Left lung (tissue), 10 donors: ENCODE data around the gene MCC. TPM values are rescaled to one million over a fixed set of nuclear protein-coding genes. Genes with fewer than 3 reads are reported as not detected.

Experiments used
- ATAC-seq: fragments of 200-7000 bp; cut with Tn5 transposase; one replicate; pipeline ENCODE4 v1.9.1; 2020; ENCODE audit warnings: moderate library complexity
- DNase-seq, 4 donors: peaks; one replicate each; pipeline ENCODE4 v3.0.0-alpha.2; 2013 to 2020
- H3K27ac ChIP-seq, 2 donors: fragments of 200-600 bp; sonication (generic) in 1 of 2; one replicate each; pipeline versions ENCODE4 v1.5.0 to v1.8.0; 2020 to 2021
- H3K27me3 ChIP-seq, 2 donors: fragments of 200-600 bp; sonication (generic) in 1 of 2; one replicate each; pipeline versions ENCODE4 v1.5.0 to v1.8.0; 2020 to 2021
- H3K36me3 ChIP-seq, 2 donors: fragments of 200-600 bp; sonication (generic) in 1 of 2; one replicate each; pipeline versions ENCODE4 v1.5.0 to v1.8.0; 2020 to 2021
- H3K4me1 ChIP-seq, 2 donors: fragments of 200-600 bp; one replicate each; pipeline ENCODE4 v1.8.0; 2021
- H3K4me3 ChIP-seq, 2 donors: fragments of 200-600 bp; sonication (generic) in 1 of 2; one replicate each; pipeline versions ENCODE4 v1.5.0 to v1.8.0; 2020 to 2021; ENCODE audit warnings: mild to moderate bottlenecking in 1 of 2
- H3K9me3 ChIP-seq, 2 donors: fragments of 200-600 bp; sonication (generic) in 1 of 2; one replicate each; pipeline versions ENCODE4 v1.5.0 to v1.8.0; 2020 to 2021
- intact Hi-C, 2 donors: fragments of 100-400 bp; cut with DNase I; formaldehyde crosslinking; loops; one replicate each; pipeline versions ENCODE4 v1.11.2 to v1.14.2; 2022
- polyA plus RNA-seq, 6 donors: library from polyadenylated mRNA; unstranded; fragments of 120-200 nt; gene quantifications; one replicate each; pipeline ENCODE4 v1.2.1, GENCODE V29; 2013; ENCODE audit not compliant: insufficient read length in 6 of 6
- total RNA-seq, 2 donors: library from RNA; stranded (reverse); fragmentation: NEBNext Ultra II Directional; extraction: Animal tissue kit (Norgen Biotek cat#: 25700); gene quantifications; one replicate each; pipeline ENCODE4 v1.2.1, GENCODE V29; 2021
- TF ChIP-seq, protein P1 (sequence below), 2 donors: fragments of 200-600 bp; sonication (generic) in 1 of 2; IDR thresholded peaks; one replicate each; pipeline versions ENCODE4 v1.5.0 to v1.8.0; 2021; ENCODE audit warnings: antibody characterized with exemption in 2 of 2
- donor health status: DM: no; HTN: yes; CAD: no.
- donor health status: DM: no; HTN: no; CAD: no.

MCC gene
- total and polyA plus RNA-seq, 8 donors = 12.5 to 18.4 (median 16.1) TPM

DNA sequence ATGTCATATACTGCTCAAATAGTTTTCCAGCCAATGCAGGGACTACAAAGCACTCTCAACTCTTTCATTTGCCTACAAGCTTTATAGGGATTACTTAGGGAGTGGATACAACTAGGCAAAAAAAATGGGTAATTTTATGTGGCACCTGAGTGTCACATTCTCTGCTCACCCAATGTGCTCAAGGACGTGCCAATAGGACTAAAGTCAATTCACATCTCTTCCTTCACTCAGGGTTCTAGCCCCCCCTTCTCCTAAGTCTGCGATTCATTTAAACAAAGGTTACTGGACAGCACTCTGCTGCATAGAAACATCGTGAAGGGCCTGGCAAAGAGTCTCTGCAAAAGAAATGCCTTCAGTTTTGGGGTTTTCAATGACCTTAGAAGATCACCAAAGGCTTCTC lies 195.8 kb downstream of the MCC start:
- peaks cover 0 to 49% of the 10 kb centered on the region in 2 donors for H3K27me3 ChIP-seq
- peak overlapping the region in 1 of 2 donors; percentile 57 for H3K4me3 ChIP-seq
- H3K9me3 ChIP-seq = no peaks in the 10 kb centered on the region
- ATAC-seq = no peak
- no peak overlapping the region for H3K27ac ChIP-seq
- TF ChIP-seq, protein P1, sequence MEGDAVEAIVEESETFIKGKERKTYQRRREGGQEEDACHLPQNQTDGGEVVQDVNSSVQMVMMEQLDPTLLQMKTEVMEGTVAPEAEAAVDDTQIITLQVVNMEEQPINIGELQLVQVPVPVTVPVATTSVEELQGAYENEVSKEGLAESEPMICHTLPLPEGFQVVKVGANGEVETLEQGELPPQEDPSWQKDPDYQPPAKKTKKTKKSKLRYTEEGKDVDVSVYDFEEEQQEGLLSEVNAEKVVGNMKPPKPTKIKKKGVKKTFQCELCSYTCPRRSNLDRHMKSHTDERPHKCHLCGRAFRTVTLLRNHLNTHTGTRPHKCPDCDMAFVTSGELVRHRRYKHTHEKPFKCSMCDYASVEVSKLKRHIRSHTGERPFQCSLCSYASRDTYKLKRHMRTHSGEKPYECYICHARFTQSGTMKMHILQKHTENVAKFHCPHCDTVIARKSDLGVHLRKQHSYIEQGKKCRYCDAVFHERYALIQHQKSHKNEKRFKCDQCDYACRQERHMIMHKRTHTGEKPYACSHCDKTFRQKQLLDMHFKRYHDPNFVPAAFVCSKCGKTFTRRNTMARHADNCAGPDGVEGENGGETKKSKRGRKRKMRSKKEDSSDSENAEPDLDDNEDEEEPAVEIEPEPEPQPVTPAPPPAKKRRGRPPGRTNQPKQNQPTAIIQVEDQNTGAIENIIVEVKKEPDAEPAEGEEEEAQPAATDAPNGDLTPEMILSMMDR (IDR thresholded peaks at IDR 0.05) = no peak
- no peaks in the 10 kb centered on the region for H3K36me3 ChIP-seq
- peaks cover 0 to 9% of the 10 kb centered on the region in 2 donors for H3K4me1 ChIP-seq
- intact Hi-C loops = no loop called here
- no peak for DNase-seq

DNA sequence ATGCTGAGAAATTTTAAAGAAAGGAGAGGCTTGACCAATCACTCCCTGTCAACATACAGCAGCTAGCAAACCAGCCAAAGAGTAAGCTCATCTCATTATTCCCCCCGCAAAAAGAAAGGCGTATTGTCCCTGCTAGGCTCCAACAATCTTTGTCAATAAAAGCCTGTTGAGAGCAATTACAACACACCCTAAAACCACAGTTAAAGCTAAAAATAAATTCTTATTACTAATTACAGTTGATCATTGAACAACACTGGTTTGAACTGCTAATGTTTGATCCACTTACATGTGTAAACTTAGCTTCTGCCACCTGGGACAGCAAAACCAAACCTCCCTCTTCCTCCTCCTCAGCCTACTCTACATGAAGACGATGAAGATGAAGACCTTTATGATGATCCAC lies 204.7 kb downstream of the MCC start:
- H3K36me3 ChIP-seq = no peaks in the 10 kb centered on the region
- TF ChIP-seq, protein P1 (IDR thresholded peaks at IDR 0.05) = no peak
- no peak for ATAC-seq
- H3K4me3 ChIP-seq = no peak overlapping the region
- H3K27me3 ChIP-seq = no peaks in the 10 kb centered on the region
- no peak for DNase-seq
- no peak overlapping the region for H3K27ac ChIP-seq
- H3K4me1 ChIP-seq = no peaks in the 10 kb centered on the region
- intact Hi-C loops = no loop called here
- H3K9me3 ChIP-seq = no peaks in the 10 kb centered on the region

DNA sequence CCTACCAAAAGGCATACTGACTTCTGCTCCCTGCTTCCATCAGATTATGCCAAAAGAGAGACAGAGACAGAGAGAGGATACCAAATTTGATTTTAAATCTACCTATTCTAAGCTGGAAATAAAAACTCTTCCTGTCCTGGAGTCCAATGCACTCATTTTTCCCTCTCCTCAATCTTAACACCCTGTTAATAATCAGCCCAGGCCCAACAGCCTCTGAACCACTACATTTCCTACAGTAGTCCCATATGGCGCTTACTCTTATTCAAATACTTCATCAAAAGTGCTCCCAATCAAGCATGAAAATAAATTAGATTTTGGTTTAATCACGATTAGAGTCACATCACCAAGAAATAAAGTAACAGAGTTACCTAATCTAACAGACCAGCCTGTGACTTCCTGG lies 205.8 kb downstream of the MCC start:
- H3K4me1 ChIP-seq = no peaks in the 10 kb centered on the region
- ATAC-seq (no peak), DNase-seq (no peak)
- H3K27me3 ChIP-seq = no peaks in the 10 kb centered on the region
- no peaks in the 10 kb centered on the region for H3K9me3 ChIP-seq
- no peak overlapping the region for H3K27ac ChIP-seq
- TF ChIP-seq, protein P1 (IDR thresholded peaks at IDR 0.05) = no peak
- H3K36me3 ChIP-seq = no peaks in the 10 kb centered on the region
- no peak overlapping the region for H3K4me3 ChIP-seq
- intact Hi-C loops = no loop called here

DNA sequence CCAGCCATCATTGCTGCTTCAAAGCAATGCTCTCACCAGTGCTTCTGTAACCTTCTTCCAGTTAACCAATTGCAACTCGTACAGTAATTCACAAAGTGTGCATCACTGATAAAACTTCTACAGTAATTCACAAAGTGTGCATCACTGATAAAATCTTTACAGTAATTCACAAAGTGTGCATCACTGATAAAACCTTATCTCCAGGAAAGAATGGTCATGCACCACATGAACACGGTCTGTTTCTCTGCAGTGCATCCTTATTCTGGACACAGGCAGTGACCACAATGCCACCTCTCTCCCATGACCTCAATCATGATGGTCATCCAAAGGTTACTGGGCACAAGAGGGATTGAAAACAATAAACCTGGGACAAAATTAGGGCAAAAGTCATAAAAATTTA lies 207.1 kb downstream of the MCC start:
- Histone ChIP-seq H3K36me3 (no peaks in the 10 kb centered on the region), H3K27ac (no peak overlapping the region), H3K9me3 (no peaks in the 10 kb centered on the region), H3K4me3 (no peak overlapping the region), H3K27me3 (no peaks in the 10 kb centered on the region), H3K4me1 (no peaks in the 10 kb centered on the region)
- no peak for DNase-seq
- ATAC-seq = no peak
- intact Hi-C loops = no loop called here
- TF ChIP-seq, protein P1 (IDR thresholded peaks at IDR 0.05) = no peak

DNA sequence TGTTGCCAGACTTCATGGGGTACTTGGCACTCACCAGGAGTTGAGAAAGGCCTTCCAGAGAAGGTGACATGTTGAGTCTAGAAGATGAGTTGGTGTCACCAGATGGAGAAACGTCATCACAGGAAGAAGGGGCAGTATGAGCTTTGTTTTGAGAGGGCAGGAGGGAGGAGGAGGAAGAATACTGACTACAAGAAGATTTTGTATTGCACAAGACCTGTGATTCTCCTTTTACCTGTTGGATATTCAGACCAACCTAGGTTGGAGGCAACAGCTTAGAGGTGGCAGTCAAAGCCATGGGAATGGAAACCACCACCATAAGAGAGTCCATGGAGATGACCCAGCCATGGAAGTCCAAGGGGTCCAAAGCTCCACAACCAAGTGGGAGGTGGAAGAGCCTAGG lies 207.7 kb downstream of the MCC start:
- TF ChIP-seq, protein P1 (IDR thresholded peaks at IDR 0.05) = no peak
- Histone ChIP-seq H3K27ac (no peak overlapping the region), H3K9me3 (no peaks in the 10 kb centered on the region), H3K4me1 (no peaks in the 10 kb centered on the region), H3K36me3 (no peaks in the 10 kb centered on the region), H3K27me3 (no peaks in the 10 kb centered on the region), H3K4me3 (no peak overlapping the region)
- ATAC-seq (no peak), DNase-seq (no peak)
- intact Hi-C loops = no loop called here
